Neural progenitor cell (in vitro differentiated cells): ENCODE measurements around the gene STRN3.

ENCODE experiments used
- CTCF ChIP-seq: fragments of 200-600 bp; sonication (generic); IDR thresholded peaks from 2 replicates; pipeline ENCODE4 v1.5.1; 2017; ENCODE audit warnings: antibody characterized with exemption, mild to moderate bottlenecking
- EZH2 ChIP-seq: fragments of 200-600 bp; sonication (generic); IDR thresholded peaks from 2 replicates; pipeline ENCODE4 v1.6.1; 2017; ENCODE audit warnings: antibody characterized with exemption, mild to moderate bottlenecking, moderate library complexity
- EZH2phosphoT487 ChIP-seq: fragments of 200-600 bp; sonication (generic); IDR thresholded peaks from 2 replicates; pipeline ENCODE4 v1.6.1; 2017; ENCODE audit warnings: antibody characterized with exemption

- TF ChIP-seq CTCF (no peak), EZH2 (no peak), EZH2phosphoT487 (no peak)
These were observed 4.6 kb downstream of the STRN3 start for GRCh38 chr14:31021576-31021949.
